GM12878 (cell line): ENCODE data around the gene TBX4. TPM values are rescaled to one million over a fixed set of nuclear protein-coding genes. Genes with fewer than 3 reads are reported as not detected.

Experiments
- ATAC-seq: fragments of 200-7000 bp; cut with Tn5 transposase; 3 replicates; pipeline ENCODE4 v1.9.1; 2020; ENCODE audit warnings: mild to moderate bottlenecking, moderate library complexity
- BruUV-seq: library from RNA; stranded (reverse); fragments of 400-500 nt; replicated peaks from 2 replicates; lab custom pipeline; 2021; lab: Mats Ljungman, UMichigan
- CTCF ChIA-PET: fragments of 300-600 bp; sonication (Branson Sonifier 250); formaldehyde crosslinking; extraction: SDS; loops from one replicate; lab custom pipeline; 2021; ENCODE audit warnings: inconsistent platforms; lab: Yijun Ruan, JAX
- POLR2A ChIA-PET: fragments of 350-600 bp; formaldehyde crosslinking; extraction: SDS; loops from one replicate; lab custom pipeline; 2021; ENCODE audit warnings: inconsistent platforms; lab: Charles Lee
- RAD21 ChIA-PET: fragments of 300-600 bp; sonication (Branson Sonifier 250); formaldehyde crosslinking; loops from one replicate; lab custom pipeline; 2023; ENCODE audit warnings: antibody characterized with exemption; ENCODE audit not compliant: unreplicated experiment; lab: Charles Lee
- SMC1A ChIA-PET: fragments of 300-600 bp; sonication (Branson Sonifier 250); formaldehyde crosslinking; loops from one replicate; lab custom pipeline; 2023; ENCODE audit not compliant: unreplicated experiment, uncharacterized antibody; lab: Charles Lee
- DNase-seq: peaks from one replicate; pipeline ENCODE4 v3.0.0-alpha.2; 2011; ENCODE audit warnings: low read depth, low spot score
- FAIRE-seq: peaks from 3 replicates; lab custom pipeline; 2011; peaks lifted over from hg19 to GRCh38; lab: Jason Lieb, UNC
- H2AFZ ChIP-seq: 2 replicates; pipeline ENCODE4 v1.6.0; 2011; ENCODE audit warnings: low read depth, low read length, control low read depth; ENCODE audit not compliant: control insufficient read depth
- H3K27ac ChIP-seq: 2 replicates; pipeline ENCODE4 v1.5.1; 2011; ENCODE audit warnings: control low read depth; ENCODE audit not compliant: control insufficient read depth, insufficient read depth
- H3K27me3 ChIP-seq, 2 experiments: replicated peaks in 1 of 2; 2 replicates each; pipeline versions ENCODE4 v1.6.0 to v1.6.1; 2011; ENCODE audit warnings: low read length in 1 of 2; ENCODE audit not compliant: control insufficient read depth in 2 of 2, insufficient read depth in 2 of 2
- H3K36me3 ChIP-seq, 2 experiments: 2 replicates each; pipeline ENCODE4 v1.5.1; 2011; ENCODE audit warnings: low read length in 1 of 2; ENCODE audit not compliant: control insufficient read depth in 2 of 2, insufficient read depth in 2 of 2
- H3K4me1 ChIP-seq: 2 replicates; pipeline ENCODE4 v1.6.1; 2011; ENCODE audit warnings: mild to moderate bottlenecking, low read length, moderate library complexity, mixed read lengths; ENCODE audit not compliant: control insufficient read depth, insufficient read depth
- H3K4me2 ChIP-seq: 2 replicates; pipeline ENCODE4 v1.6.0; 2011; ENCODE audit warnings: control low read depth; ENCODE audit not compliant: control insufficient read depth, insufficient read depth
- H3K4me3 ChIP-seq: fragments of 200-600 bp; sonication (generic); 2 replicates; pipeline ENCODE4 v1.5.1; 2016
- H3K79me2 ChIP-seq: 2 replicates; pipeline ENCODE4 v1.6.0; 2011; ENCODE audit warnings: low read length; ENCODE audit not compliant: control insufficient read depth, insufficient read depth
- H3K9ac ChIP-seq: 2 replicates; pipeline ENCODE4 v1.8.0; 2011; ENCODE audit warnings: low read length, control low read depth, mixed read lengths; ENCODE audit not compliant: control insufficient read depth, insufficient read depth
- H3K9me3 ChIP-seq: replicated peaks from 3 replicates; pipeline ENCODE4 v1.5.1; 2011; ENCODE audit warnings: mild to moderate bottlenecking, low read length; ENCODE audit not compliant: control insufficient read depth, insufficient read depth
- H4K20me1 ChIP-seq: 2 replicates; pipeline ENCODE4 v1.6.0; 2011; ENCODE audit not compliant: control insufficient read depth, insufficient read depth
- ETV6 ChIP-seq, 2 experiments: fragments of 450-650 bp in 1 of 2; IDR thresholded peaks in 1 of 2; conservative IDR thresholded peaks in 1 of 2; 2 replicates each; pipeline ENCODE4 v1.6.1; 2014; ENCODE audit warnings: antibody characterized with exemption in 1 of 2, borderline replicate concordance in 1 of 2, low read depth in 1 of 2, mild to moderate bottlenecking in 1 of 2, moderate library complexity in 1 of 2
- NFXL1 ChIP-seq: fragments of 450-650 bp; IDR thresholded peaks from 2 replicates; pipeline ENCODE4 v1.6.1; 2017; ENCODE audit warnings: antibody characterized with exemption, mild to moderate bottlenecking, borderline replicate concordance
- NRF1 ChIP-seq: conservative IDR thresholded peaks from 2 replicates; pipeline ENCODE4 v1.6.1; 2011; ENCODE audit warnings: mild to moderate bottlenecking, low read depth, low read length, improper control_type of control experiment
- TAF1 ChIP-seq: IDR thresholded peaks from 2 replicates; pipeline ENCODE4 v1.6.1; 2011; ENCODE audit warnings: mild to moderate bottlenecking, low read depth, low read length, borderline replicate concordance
- whole genome bisulfite sequencing: methylation state at CpG from one replicate; pipeline ENCODE4 v1.1.6; 2016; ENCODE audit warnings: low lambda C conversion rate; ENCODE audit not compliant: insufficient replicate concordance, insufficient coverage; ENCODE audit errors: missing lambda C conversion rate; 5-methylcytosine and 5-hydroxymethylcytosine counted together
- in situ Hi-C: fragments of 300-500 bp; cut with MboI; formaldehyde crosslinking; loops from 9 replicates; pipeline ENCODE4 v1.14.3; 2018; ENCODE audit warnings: mixed read lengths
- intact Hi-C: fragments of 100-400 bp; cut with micrococcal nuclease; formaldehyde crosslinking; loops from one replicate; pipeline ENCODE4 v1.14.2; 2022; ENCODE audit not compliant: unreplicated experiment
- polyA plus RNA-seq, 11 experiments: library from polyadenylated mRNA; depleted of rRNA in 4 of 11; unstranded in 6 of 11; stranded (reverse) in 5 of 11; fragments of >200 nt; fragmentation: Nextera tagmentation in 4 of 11; fragmentation: Illumina TruSeq in 1 of 11; extraction: Ambion mirVana in 4 of 11; extraction: Trizol in 1 of 11; gene quantifications; 1 replicate in 1 of 11; 2 replicates in 10 of 11; pipeline versions ENCODE4 v1.2.1 to v1.2.3, GENCODE V29; 2011 to 2016; ENCODE audit warnings: inconsistent platforms in 2 of 11, missing spikeins in 2 of 11, low read depth in 1 of 11
- total RNA-seq, 4 experiments: library from RNA; depleted of rRNA in 3 of 4; stranded (reverse); fragments of >200 nt in 3 of 4; fragmentation: Illumina TruSeq in 1 of 4; extraction: Trizol in 1 of 4; gene quantifications; 2 replicates each; pipeline versions ENCODE4 v1.2.1 to v1.2.3, GENCODE V29; 2013 to 2021

Gene TBX4
- total and polyA plus RNA-seq, 10 of the 15 experiments (the other 5 are each of a cell fraction or from before 2014, with no cell fraction given) = 0.01 TPM; not detected in 9

GRCh38 chr17:61528171-61528570, 75.9 kb downstream of the TBX4 start:
- no peak overlapping the region for H3K4me3 ChIP-seq
- DNase-seq = no peak
- in situ Hi-C loops = no loop called here
- no peaks in the 10 kb centered on the region for H3K36me3 ChIP-seq
- no peak overlapping the region for H3K27ac ChIP-seq
- H2AFZ ChIP-seq = no peak overlapping the region
- no peak overlapping the region for H3K4me2 ChIP-seq
- no peaks in the 10 kb centered on the region for H4K20me1 ChIP-seq
- ChIA-PET CTCF (no interaction called here), SMC1A (no interaction called here), RAD21 (no interaction called here), POLR2A (no interaction called here)
- BruUV-seq = no TSS peak
- H3K27me3 ChIP-seq = no peaks in the 10 kb centered on the region
- no peaks in the 10 kb centered on the region for H3K4me1 ChIP-seq
- FAIRE-seq = no peak
- no peak overlapping the region for H3K9ac ChIP-seq
- intact Hi-C loops = no loop called here
- WGBS = 22% methylated on average over 2 of the region's 2 CpGs
- H3K79me2 ChIP-seq = no peaks in the 10 kb centered on the region
- TF ChIP-seq NRF1 = no peak
- peak in 1 of 2 experiments; percentile 60; a peak in 1 of 4 replicates for TF ChIP-seq ETV6 (conservative IDR thresholded peaks at IDR 0.05 in 1 of 2, IDR thresholded peaks at IDR 0.05 in 1 of 2; ENCODE audit: borderline replicate concordance in 1 of 2, low read depth in 1 of 2)
- no peak for ATAC-seq
- H3K9me3 ChIP-seq = no peaks in the 10 kb centered on the region

GRCh38 chr17:61531223-61531622, 79.0 kb downstream of the TBX4 start:
- ChIA-PET CTCF (no interaction called here), RAD21 (no interaction called here), POLR2A (no interaction called here), SMC1A (no interaction called here)
- Histone ChIP-seq H4K20me1 (no peaks in the 10 kb centered on the region), H3K9me3 (no peaks in the 10 kb centered on the region), H3K27me3 (no peaks in the 10 kb centered on the region), H2AFZ (no peak overlapping the region), H3K4me3 (no peak overlapping the region), H3K9ac (no peak overlapping the region), H3K36me3 (no peaks in the 10 kb centered on the region), H3K79me2 (no peaks in the 10 kb centered on the region), H3K4me1 (no peaks in the 10 kb centered on the region), H3K27ac (no peak overlapping the region), H3K4me2 (no peak overlapping the region)
- intact Hi-C loops (no loop called here), in situ Hi-C loops (no loop called here)
- FAIRE-seq (no peak), ATAC-seq (no peak), DNase-seq (no peak)
- TF ChIP-seq NFXL1 (peak; percentile 18; the same call in 1 of the 2 replicates), TAF1 (no peak)
- no TSS peak for BruUV-seq
- 61% methylated on average over 7 of the region's 7 CpGs for WGBS
